RWPE2 (cell line): Measurements from ENCODE around the gene TLCD1.
"Not testable (repeated sequence)": the region's sequence is repeated elsewhere in the genome, so short reads cannot be mapped to it uniquely, and the experiment has no call there.

ENCODE experiments used
- ATAC-seq: fragments of 200-7000 bp; cut with Tn5 transposase; 3 replicates; pipeline ENCODE4 v1.9.1; 2021; ENCODE audit warnings: low read depth
- DNase-seq: peaks from one replicate; pipeline ENCODE4 v3.0.0-alpha.2; 2020; ENCODE audit warnings: low spot score
- H3K27ac ChIP-seq: fragments of 450-650 bp; 2 replicates; pipeline ENCODE4 v1.5.1; 2017; ENCODE audit warnings: mild to moderate bottlenecking; ENCODE audit not compliant: poor library complexity, severe bottlenecking
- H3K27me3 ChIP-seq: fragments of 250-450 bp; sonication (Bioruptor Pico); 2 replicates; pipeline ENCODE4 v1.5.1; 2021; ENCODE audit warnings: mild to moderate bottlenecking, moderate library complexity; ENCODE audit not compliant: insufficient read depth, poor library complexity, severe bottlenecking
- H3K36me3 ChIP-seq: fragments of 250-450 bp; sonication (Bioruptor Pico); 2 replicates; pipeline ENCODE4 v1.5.1; 2020; ENCODE audit warnings: low read depth, mild to moderate bottlenecking, moderate library complexity
- H3K4me1 ChIP-seq: fragments of 250-450 bp; sonication (Bioruptor Pico); 2 replicates; pipeline ENCODE4 v1.5.1; 2021; ENCODE audit warnings: mild to moderate bottlenecking, moderate library complexity; ENCODE audit not compliant: insufficient read depth, poor library complexity, severe bottlenecking
- H3K4me3 ChIP-seq: fragments of 250-450 bp; sonication (Bioruptor Pico); 2 replicates; pipeline ENCODE4 v1.5.1; 2021; ENCODE audit warnings: mild to moderate bottlenecking, moderate library complexity; ENCODE audit not compliant: severe bottlenecking
- H3K9me3 ChIP-seq: fragments of 250-450 bp; sonication (Bioruptor Pico); 2 replicates; pipeline ENCODE4 v1.5.1; 2021; ENCODE audit warnings: mild to moderate bottlenecking, moderate library complexity; ENCODE audit not compliant: severe bottlenecking
- TF ChIP-seq, protein P1 (sequence below): fragments of 450-650 bp; IDR thresholded peaks from one replicate; pipeline ENCODE4 v1.5.1; 2017; ENCODE audit warnings: mild to moderate bottlenecking, moderate library complexity; ENCODE audit not compliant: poor library complexity, severe bottlenecking

Gene TLCD1

DNA sequence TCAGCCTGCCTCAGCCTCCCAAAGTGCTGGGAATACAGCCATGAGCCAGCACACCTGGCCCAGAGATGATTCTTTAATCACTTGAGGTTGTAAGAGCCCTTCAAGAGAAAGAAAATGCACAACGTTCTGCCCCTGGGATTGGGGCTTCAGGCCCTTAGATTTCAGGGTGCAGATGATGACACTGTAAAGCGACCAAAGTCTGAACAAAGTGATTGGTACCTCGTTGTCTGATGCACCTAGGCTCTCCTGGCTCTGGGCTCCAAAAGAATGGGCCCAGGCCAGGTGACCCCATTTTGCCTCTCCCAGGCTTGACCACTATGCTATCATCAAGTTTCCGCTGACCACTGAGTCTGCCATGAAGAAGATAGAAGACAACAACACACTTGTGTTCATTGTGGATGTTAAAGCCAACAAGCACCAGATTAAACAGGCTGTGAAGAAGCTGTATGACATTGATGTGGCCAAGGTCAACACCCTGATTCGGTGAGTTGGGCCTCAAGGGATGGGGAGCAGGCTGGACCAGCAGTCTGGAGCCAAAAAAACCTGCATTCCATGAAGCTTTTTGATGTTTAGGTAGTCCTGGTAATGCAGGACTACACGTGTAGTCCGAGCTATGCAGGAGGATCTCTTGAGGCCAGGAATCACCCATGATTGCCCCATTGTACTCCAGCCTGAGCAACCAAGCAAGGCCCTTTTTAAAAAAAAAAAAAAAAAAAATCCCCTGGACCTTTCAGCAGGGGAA, 3.4 kb downstream of the TLCD1 start:
- Histone ChIP-seq H3K4me1 (peaks cover 28% of the 10 kb centered on the region), H3K36me3 (peaks cover 51% of the 10 kb centered on the region), H3K4me3 (no peak overlapping the region), H3K27ac (peak overlapping the region; percentile 92), H3K27me3 (no peaks in the 10 kb centered on the region), H3K9me3 (no peaks in the 10 kb centered on the region)
- TF ChIP-seq, protein P1, sequence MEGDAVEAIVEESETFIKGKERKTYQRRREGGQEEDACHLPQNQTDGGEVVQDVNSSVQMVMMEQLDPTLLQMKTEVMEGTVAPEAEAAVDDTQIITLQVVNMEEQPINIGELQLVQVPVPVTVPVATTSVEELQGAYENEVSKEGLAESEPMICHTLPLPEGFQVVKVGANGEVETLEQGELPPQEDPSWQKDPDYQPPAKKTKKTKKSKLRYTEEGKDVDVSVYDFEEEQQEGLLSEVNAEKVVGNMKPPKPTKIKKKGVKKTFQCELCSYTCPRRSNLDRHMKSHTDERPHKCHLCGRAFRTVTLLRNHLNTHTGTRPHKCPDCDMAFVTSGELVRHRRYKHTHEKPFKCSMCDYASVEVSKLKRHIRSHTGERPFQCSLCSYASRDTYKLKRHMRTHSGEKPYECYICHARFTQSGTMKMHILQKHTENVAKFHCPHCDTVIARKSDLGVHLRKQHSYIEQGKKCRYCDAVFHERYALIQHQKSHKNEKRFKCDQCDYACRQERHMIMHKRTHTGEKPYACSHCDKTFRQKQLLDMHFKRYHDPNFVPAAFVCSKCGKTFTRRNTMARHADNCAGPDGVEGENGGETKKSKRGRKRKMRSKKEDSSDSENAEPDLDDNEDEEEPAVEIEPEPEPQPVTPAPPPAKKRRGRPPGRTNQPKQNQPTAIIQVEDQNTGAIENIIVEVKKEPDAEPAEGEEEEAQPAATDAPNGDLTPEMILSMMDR, result no peak
- DNase-seq (no peak), ATAC-seq (no peak)

DNA sequence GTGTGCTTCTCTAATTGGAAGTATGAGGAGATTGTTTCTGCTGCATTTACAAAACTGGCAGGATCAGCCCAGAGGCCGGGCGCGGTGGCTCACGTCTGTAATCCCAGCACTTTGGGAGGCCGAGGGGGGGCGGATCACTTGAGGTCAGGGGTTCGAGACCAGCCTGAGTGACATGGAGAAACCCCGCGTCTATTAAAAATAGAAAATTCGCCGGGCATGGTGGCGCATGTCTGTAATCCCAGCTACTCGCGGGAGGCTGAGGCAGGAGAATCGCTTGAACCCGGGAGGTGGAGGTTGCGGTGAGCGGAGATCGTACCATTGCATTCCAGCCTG, 5.1 kb downstream of the TLCD1 start:
- ATAC-seq, H3K27me3 ChIP-seq, H3K9me3 ChIP-seq, DNase-seq: not testable (repeated sequence)
- H3K4me3 ChIP-seq, result peak overlapping the region; percentile 56
- peaks cover 59% of the 10 kb centered on the region for H3K36me3 ChIP-seq
- peaks cover 26% of the 10 kb centered on the region for H3K4me1 ChIP-seq
- H3K27ac ChIP-seq, result peak overlapping the region; percentile 92

DNA sequence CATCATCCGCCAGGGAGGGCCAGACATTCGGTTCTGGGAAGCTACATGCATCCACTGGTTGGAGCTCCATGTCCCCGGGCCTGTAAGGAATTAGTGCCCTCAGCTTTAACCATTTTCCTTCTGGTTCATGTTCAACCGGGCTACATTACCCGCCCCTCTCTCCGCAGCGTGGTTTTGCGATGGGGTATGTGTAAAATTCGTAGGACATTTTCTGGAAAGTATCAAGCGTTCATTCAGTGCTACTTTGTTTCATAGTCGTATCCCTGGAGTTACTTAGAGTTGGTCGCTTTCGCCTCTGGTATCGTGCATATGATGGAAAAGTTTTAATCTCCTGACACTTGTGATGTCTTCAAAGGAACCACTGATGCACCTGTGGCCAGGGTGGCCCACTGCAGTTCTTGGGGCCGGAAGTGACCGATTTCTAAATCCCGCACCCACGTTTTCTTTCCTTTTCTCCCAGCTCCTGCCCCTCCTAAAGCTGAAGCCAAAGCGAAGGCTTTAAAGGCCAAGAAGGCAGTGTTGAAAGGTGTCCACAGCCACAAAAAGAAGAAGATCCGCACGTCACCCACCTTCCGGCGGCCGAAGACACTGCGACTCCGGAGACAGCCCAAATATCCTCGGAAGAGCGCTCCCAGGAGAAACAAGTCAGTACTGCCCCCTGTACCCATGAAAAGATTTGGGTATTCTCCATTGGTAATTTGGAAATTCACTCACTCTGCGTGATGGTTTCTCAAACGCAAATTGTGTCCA, 5.6 kb downstream of the TLCD1 start:
- Histone ChIP-seq H3K4me1 (peaks cover 26% of the 10 kb centered on the region), H3K9me3 (no peaks in the 10 kb centered on the region), H3K36me3 (peaks cover 62% of the 10 kb centered on the region), H3K4me3 (peak overlapping the region; percentile 56), H3K27ac (peak overlapping the region; percentile 92), H3K27me3 (no peaks in the 10 kb centered on the region)
- ATAC-seq (no peak), DNase-seq (no peak)
- TF ChIP-seq, protein P1, result peak; percentile 13

DNA sequence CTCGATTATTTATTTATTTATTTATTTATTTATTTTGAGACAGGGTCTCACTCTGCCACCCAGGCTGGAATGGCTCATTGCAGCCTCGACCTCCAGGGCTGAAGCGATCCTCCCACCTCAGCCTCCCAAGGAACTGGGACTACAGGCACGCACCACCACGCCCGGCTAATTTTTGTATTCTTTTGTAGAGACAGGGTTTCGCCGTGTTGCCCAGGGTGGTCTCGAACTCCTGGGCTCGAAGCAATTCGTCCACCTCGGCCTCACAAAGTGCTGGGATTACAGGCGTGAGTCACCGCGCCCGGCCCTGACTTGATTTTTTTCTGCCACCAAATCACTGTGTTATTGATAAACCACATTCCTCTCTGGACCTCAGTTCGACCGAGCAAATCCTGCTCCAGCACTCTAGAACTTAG, 7.0 kb downstream of the TLCD1 start:
- ATAC-seq (no peak), DNase-seq (no peak)
- Histone ChIP-seq H3K4me3 (peak overlapping the region; percentile 56), H3K27me3 (no peaks in the 10 kb centered on the region), H3K36me3 (peaks cover 65% of the 10 kb centered on the region), H3K27ac (peak overlapping the region; percentile 92), H3K9me3 (no peaks in the 10 kb centered on the region), H3K4me1 (peaks cover 22% of the 10 kb centered on the region)
- TF ChIP-seq, protein P1, result no peak

DNA sequence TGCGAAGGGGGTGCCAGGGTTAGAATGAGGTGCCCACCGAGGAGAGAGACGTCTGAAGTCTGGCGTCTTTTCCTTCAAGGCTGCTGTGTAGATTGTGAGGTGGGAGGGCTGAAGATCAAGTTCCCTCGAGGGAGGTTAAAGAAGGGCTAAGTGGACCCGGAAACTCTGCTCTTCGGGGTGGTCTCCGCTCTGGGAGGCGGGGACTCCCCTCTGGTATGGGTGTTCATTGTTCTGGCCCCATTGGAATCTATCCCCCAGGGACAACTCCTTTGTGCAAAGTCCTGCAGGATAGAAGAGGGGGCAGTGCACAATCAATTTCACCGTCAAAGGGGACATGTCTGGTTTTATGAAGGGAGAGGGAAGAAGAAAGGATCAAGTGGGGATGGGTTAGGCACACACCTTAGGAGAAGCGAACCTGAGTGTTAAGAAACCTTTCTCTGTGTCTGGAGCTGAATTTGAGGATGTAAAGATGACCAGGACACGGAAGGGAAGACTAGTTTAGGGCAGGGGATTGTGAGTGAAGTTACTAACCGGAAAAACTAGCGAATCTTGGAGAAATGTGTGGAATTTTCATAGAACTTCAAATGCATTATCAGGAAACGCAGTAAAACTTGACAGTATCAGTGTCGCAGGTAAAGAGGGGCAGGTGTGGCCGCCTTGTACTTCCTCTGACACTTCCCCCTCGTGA, 7.6 kb downstream of the TLCD1 start:
- TF ChIP-seq, protein P1, result no peak
- H3K27ac ChIP-seq, result peak overlapping the region; percentile 92
- peaks cover 18% of the 10 kb centered on the region for H3K4me1 ChIP-seq
- no peaks in the 10 kb centered on the region for H3K9me3 ChIP-seq
- no peaks in the 10 kb centered on the region for H3K27me3 ChIP-seq
- peak overlapping the region; percentile 56 for H3K4me3 ChIP-seq
- DNase-seq (no peak), ATAC-seq (no peak)
- H3K36me3 ChIP-seq, result peaks cover 64% of the 10 kb centered on the region
